Measurements from ENCODE around the gene KCTD16.

The KCTD16 gene

DNA sequence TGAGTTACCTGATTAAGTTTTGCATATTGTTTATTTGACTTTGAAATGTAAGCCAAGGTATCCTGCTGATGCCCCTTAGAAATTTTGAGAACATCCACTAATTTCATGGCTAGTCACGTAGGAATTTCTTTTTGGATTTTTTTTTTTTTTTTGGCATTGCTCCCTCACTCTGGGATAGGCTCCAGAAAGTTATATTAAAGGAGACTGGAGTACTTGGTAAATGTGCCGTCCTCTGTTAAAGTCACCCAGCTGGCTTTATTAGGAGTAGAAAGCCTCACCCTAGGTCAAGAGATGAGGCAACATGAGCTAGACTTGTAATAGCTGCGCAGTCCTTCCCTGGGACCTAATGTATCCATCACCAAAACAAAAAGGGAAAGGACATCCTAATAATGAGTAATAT, 3.1 kb downstream of the KCTD16 start:
- TF ChIP-seq, protein P1, sequence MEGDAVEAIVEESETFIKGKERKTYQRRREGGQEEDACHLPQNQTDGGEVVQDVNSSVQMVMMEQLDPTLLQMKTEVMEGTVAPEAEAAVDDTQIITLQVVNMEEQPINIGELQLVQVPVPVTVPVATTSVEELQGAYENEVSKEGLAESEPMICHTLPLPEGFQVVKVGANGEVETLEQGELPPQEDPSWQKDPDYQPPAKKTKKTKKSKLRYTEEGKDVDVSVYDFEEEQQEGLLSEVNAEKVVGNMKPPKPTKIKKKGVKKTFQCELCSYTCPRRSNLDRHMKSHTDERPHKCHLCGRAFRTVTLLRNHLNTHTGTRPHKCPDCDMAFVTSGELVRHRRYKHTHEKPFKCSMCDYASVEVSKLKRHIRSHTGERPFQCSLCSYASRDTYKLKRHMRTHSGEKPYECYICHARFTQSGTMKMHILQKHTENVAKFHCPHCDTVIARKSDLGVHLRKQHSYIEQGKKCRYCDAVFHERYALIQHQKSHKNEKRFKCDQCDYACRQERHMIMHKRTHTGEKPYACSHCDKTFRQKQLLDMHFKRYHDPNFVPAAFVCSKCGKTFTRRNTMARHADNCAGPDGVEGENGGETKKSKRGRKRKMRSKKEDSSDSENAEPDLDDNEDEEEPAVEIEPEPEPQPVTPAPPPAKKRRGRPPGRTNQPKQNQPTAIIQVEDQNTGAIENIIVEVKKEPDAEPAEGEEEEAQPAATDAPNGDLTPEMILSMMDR (IDR thresholded peaks at IDR 0.05; ENCODE audit: control extremely low read depth, extremely low read depth, low read depth, missing control alignments): no peak
- DNase-seq (ENCODE audit: extremely low spot score): no peak
- POLR2A ChIA-PET: interaction anchor here (0.5 kb wide), 1 partner anchor 22 kb away, joined by 5 read pairs; no protein-coding TSS in a partner anchor
- CTCF ChIA-PET: interaction anchor here (1.0 to 5.0 kb wide), 5 partner anchors 10 to 30 kb away, joined by 3 to 21 read pairs (median 6); no protein-coding TSS in a partner anchor

DNA sequence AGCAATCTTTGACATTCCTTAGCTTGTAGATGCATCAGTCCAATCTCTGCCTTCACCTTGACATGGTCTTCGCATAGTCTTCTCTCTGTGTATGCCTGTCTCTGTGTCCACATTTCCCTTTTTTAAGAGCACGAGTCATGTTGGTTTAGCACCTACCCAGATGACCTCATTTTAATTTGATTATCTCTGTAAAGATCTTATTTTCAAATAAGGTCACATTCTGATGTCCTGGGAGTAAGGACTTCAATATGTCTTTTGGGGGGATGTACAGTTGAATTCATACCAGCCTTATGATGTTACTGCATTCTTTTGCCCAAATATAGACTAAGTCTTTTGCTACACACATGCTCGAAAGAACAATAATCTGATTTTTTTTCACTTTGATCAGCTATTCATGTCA, 6.9 kb downstream of the KCTD16 start:
- ChIA-PET CTCF (no interaction called here), POLR2A (no interaction called here)
- TF ChIP-seq, protein P1 (IDR thresholded peaks at IDR 0.05; ENCODE audit: control extremely low read depth, extremely low read depth, low read depth, missing control alignments): no peak
- DNase-seq (ENCODE audit: extremely low spot score): no peak

DNA sequence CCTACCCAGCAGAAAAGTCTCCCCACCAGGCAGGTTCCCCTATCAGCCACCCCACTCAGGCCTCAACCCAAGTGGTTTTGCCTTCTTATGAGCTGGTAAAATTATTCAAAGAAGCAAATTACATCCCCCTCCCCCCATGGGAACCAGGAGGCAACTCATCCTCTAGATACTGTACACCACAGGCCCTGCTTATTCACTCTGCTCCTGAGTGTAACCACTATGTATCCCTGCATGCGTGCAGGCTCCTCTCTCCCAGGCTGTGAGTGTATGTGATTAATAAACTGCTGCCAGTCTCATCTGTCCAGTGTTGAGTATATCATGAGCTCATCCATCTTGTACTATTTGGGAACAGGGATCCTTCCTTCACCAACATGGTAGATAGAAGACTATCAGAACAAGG, 8.6 kb downstream of the KCTD16 start:
- POLR2A ChIA-PET: no interaction called here
- CTCF ChIA-PET: interaction anchor here (1.3 to 1.4 kb wide), 2 partner anchors 9 to 1176 kb away, joined by 3 read pairs; partner anchors contain the start of genes KCTD16 and YIPF5
- DNase-seq (ENCODE audit: extremely low spot score): no peak
- TF ChIP-seq, protein P1 (IDR thresholded peaks at IDR 0.05; ENCODE audit: control extremely low read depth, extremely low read depth, low read depth, missing control alignments): no peak

DNA sequence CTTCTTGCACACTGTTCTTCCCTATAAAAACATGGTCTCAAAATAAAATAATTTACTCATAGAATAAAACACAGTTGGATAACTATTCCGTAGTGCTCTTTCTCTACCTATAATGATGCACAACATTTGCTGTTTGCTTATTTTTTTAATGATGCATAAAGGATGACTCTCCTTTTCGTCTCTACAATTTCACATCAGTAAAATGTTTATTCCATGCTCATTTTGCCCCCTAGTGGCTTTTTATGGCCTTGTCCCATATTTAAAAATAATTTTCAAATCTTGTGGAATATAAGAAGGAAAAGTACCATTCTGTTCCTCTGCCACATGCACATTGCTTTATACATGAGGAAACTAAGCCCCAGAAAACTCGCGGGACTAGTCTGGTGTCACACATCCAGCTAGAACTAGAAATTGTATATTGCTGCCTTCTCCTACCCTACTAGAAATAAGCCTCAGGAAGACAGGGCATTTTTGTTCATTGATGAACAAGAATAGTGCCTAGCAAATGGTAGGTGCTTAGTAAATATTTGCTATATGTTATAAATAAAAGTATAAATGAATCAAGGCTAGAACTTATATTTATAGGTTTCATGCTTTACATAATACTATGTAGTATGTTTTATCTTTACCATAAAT, 12.7 kb downstream of the KCTD16 start:
- DNase-seq (ENCODE audit: extremely low spot score): peak; percentile 14
- CTCF ChIA-PET: interaction anchor here (0.8 to 1.6 kb wide), 4 partner anchors 10 to 1262 kb away, joined by 3 to 5 read pairs (median 3); partner anchors contain the start of genes KCTD16 and YIPF5

DNA sequence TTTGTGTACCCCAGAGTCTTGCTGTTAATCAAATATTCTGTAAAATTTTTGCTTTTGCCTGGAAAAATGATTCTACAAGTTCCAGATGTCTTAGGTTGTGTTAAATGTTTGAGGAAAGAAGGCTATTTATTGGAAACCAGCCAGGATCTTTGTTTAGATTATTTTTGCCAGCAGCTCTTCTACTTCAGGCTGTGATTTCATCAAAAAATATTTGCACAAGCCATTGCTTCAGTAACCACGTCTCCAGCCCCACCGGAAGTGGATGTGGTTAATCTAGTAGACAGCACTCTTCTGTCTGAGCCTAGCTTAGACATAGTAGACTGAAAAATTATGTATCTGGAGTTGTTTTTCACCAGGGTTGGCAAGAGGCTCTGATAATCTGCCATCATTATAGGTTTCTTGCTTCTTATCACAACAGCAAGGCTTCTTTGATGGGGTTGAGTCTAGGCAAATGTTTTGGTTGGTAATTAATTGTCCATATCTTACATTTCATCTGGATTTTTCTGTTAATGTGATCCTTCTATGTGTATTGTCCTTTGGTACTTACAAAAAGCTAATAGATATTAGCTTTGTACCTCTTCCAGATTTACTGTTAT, 17.1 kb downstream of the KCTD16 start:
- ChIA-PET CTCF (interaction anchor here (0.6 to 4.3 kb wide), 6 partner anchors 15 to 1471 kb away, joined by 3 to 21 read pairs (median 3); partner anchors contain the start of genes KCTD16 and YIPF5), POLR2A (no interaction called here)
- peak; percentile 43 for DNase-seq (ENCODE audit: extremely low spot score)
- TF ChIP-seq, protein P1 (IDR thresholded peaks at IDR 0.05; ENCODE audit: control extremely low read depth, extremely low read depth, low read depth, missing control alignments): no peak

More for the DNA sequence above, 12.7 kb downstream of the KCTD16 start:
- POLR2A ChIA-PET: no interaction called here
- TF ChIP-seq, protein P1 (IDR thresholded peaks at IDR 0.05; ENCODE audit: control extremely low read depth, extremely low read depth, low read depth, missing control alignments): peak; percentile 64

DNA sequence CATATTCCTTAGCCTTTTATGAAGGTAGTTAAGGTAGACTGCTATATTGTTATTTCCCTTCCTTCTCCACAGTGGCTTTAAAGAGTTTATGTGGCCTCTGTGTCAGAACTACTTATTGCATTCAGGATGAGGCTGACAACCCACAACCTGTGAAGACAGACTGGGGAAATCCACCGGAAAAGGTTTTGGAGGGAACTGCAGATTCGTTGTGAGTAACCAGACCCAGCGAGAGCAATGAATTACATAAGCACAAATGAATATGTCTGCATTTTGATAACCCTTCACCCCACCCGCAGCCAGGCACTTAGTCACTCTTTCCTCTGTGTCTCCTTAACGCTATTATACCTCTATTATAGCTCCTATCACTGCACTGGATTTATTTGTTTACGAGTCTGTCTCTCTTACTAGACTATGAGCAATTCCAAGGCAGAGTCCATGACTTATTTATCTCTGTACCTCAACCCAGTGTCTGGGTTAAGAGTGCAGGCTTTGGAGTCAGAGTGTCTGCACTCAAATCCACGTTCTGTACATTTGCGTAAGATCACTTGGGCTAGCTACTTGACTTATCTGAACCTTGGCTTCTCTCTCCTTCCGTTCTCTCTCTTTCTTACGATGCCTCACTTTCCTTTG, 19.2 kb downstream of the KCTD16 start:
- ChIA-PET CTCF (interaction anchor here (0.8 to 4.3 kb wide), 7 partner anchors 9 to 1476 kb away, joined by 3 to 21 read pairs (median 4); partner anchors contain the start of genes KCTD16 and YIPF5), POLR2A (no interaction called here)
- TF ChIP-seq, protein P1 (IDR thresholded peaks at IDR 0.05; ENCODE audit: control extremely low read depth, extremely low read depth, low read depth, missing control alignments): no peak
- DNase-seq (ENCODE audit: extremely low spot score): peak; percentile 24

Data from GM10248 (cell line).